Thyroid gland (tissue), 4 donors: Measurements from ENCODE around the gene SLC22A5.
"Not testable (repeated sequence)": the region's sequence is repeated elsewhere in the genome, so short reads cannot be mapped to it uniquely, and the experiment has no call there.

Experiments
- POLR2A ChIP-seq, 2 donors: fragments of 450-650 bp; IDR thresholded peaks; one replicate each; pipeline ENCODE4 v1.6.1; 2017; ENCODE audit warnings: antibody characterized with exemption in 2 of 2, mild to moderate bottlenecking in 2 of 2, moderate library complexity in 1 of 2
- TF ChIP-seq, protein P1 (sequence below), 6 experiments: fragments of 200-600 bp in 3 of 6; fragments of 450-650 bp in 3 of 6; sonication (generic) in 3 of 6; IDR thresholded peaks; one replicate each; pipeline ENCODE4 v1.5.1; 2016 to 2019; ENCODE audit warnings: antibody characterized with exemption in 6 of 6, mild to moderate bottlenecking in 2 of 6, inconsistent platforms in 1 of 6, moderate library complexity in 1 of 6

DNA sequence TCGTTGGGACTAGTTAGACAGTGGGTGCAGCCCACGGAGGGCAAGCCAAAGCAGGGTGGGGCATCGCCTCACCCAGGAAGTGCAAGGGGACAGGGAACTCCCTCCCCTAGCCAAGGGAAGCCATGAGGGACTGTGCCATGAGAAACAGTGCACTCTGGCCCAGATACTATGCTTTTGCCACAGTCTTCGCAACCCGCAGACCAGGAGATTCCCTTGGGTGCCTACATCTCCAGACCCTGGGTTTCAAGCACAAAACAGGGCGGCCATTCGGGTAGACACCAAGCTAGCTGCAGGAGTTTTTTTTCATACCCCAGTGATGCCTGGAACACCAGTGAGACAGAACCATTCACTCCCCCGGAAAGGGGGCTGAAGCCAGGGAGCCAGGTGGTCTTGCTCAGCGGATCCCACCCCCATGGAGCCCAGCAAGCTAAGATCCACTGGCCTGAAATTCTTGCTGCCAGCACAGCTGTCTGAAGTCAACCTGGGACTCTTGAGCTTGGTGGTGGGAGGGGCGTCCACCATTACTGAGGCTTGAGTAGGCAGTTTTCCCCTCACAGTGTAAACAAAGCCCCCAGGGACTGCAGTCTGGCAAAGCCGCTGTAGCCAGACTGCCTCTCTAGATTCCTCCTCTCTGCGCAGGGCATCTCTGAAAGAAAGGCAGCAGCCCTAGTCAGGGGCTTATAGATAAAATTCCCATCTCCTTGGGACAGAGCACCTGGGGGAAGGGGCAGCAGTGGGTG, 28.6 kb downstream of the SLC22A5 start:
- TF ChIP-seq, protein P1, sequence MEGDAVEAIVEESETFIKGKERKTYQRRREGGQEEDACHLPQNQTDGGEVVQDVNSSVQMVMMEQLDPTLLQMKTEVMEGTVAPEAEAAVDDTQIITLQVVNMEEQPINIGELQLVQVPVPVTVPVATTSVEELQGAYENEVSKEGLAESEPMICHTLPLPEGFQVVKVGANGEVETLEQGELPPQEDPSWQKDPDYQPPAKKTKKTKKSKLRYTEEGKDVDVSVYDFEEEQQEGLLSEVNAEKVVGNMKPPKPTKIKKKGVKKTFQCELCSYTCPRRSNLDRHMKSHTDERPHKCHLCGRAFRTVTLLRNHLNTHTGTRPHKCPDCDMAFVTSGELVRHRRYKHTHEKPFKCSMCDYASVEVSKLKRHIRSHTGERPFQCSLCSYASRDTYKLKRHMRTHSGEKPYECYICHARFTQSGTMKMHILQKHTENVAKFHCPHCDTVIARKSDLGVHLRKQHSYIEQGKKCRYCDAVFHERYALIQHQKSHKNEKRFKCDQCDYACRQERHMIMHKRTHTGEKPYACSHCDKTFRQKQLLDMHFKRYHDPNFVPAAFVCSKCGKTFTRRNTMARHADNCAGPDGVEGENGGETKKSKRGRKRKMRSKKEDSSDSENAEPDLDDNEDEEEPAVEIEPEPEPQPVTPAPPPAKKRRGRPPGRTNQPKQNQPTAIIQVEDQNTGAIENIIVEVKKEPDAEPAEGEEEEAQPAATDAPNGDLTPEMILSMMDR (IDR thresholded peaks at IDR 0.05), result not testable (repeated sequence)
- TF ChIP-seq POLR2A (IDR thresholded peaks at IDR 0.05), result not testable (repeated sequence)
